GM12878 (cell line): Measurements from ENCODE around the gene RTCA. TPM values are rescaled to one million over a fixed set of nuclear protein-coding genes. Genes with fewer than 3 reads are reported as not detected.

Source experiments
- ATF7 ChIP-seq: fragments of 450-650 bp; IDR thresholded peaks from 2 replicates; pipeline ENCODE4 v1.6.1; 2016; ENCODE audit warnings: low read depth, mild to moderate bottlenecking
- DPF2 ChIP-seq: fragments of 450-650 bp; IDR thresholded peaks from 2 replicates; pipeline ENCODE4 v1.6.1; 2017; ENCODE audit warnings: mild to moderate bottlenecking
- EED ChIP-seq: sonication (generic); IDR thresholded peaks from 2 replicates; pipeline ENCODE4 v1.6.1; 2016; ENCODE audit warnings: antibody characterized with exemption, low read depth
- EP300 ChIP-seq, 2 experiments: fragments of 150-350 bp in 1 of 2; IDR thresholded peaks; 2 replicates each; pipeline ENCODE4 v1.6.1; 2011 to 2012; ENCODE audit warnings: low read depth in 2 of 2, low read length in 2 of 2, borderline replicate concordance in 1 of 2, improper control_type of control experiment in 1 of 2, inconsistent platforms in 1 of 2; ENCODE audit not compliant: control insufficient read depth in 1 of 2
- GABPA ChIP-seq: IDR thresholded peaks from 2 replicates; pipeline ENCODE4 v1.6.1; 2014; ENCODE audit warnings: antibody characterized with exemption, low read depth, mild to moderate bottlenecking, inconsistent platforms
- JUNB ChIP-seq: IDR thresholded peaks from 2 replicates; pipeline ENCODE4 v1.6.1; 2016; ENCODE audit warnings: antibody characterized with exemption, mild to moderate bottlenecking
- KAT2A ChIP-seq: conservative IDR thresholded peaks from 2 replicates; pipeline ENCODE4 v1.6.1; 2011; ENCODE audit warnings: low read depth, low read length; ENCODE audit not compliant: control insufficient read depth
- LARP7 ChIP-seq: fragments of 450-650 bp; IDR thresholded peaks from 2 replicates; pipeline ENCODE4 v1.6.1; 2017; ENCODE audit warnings: mild to moderate bottlenecking
- MYC ChIP-seq: IDR thresholded peaks from 2 replicates; pipeline ENCODE4 v1.6.1; 2011; ENCODE audit warnings: mild to moderate bottlenecking, low read length, moderate library complexity, inconsistent platforms; ENCODE audit not compliant: insufficient read depth, insufficient replicate concordance, insufficient read length, severe bottlenecking
- NR2C1 ChIP-seq: fragments of 450-650 bp; IDR thresholded peaks from 2 replicates; pipeline ENCODE4 v1.6.1; 2017; ENCODE audit warnings: antibody characterized with exemption, mild to moderate bottlenecking, moderate library complexity
- POLR2AphosphoS2 ChIP-seq: IDR thresholded peaks from 2 replicates; pipeline ENCODE4 v1.6.1; 2011; ENCODE audit warnings: low read depth, mild to moderate bottlenecking, low read length, improper control_type of control experiment, moderate library complexity
- SREBF2 ChIP-seq: IDR thresholded peaks from 2 replicates; pipeline ENCODE4 v1.6.1; 2012; ENCODE audit warnings: mild to moderate bottlenecking, low read length
- TCF3 ChIP-seq: IDR thresholded peaks from 2 replicates; pipeline ENCODE4 v1.6.1; 2012; ENCODE audit warnings: low read depth, mild to moderate bottlenecking, low read length, borderline replicate concordance; ENCODE audit not compliant: insufficient read depth
- ZNF207 ChIP-seq: fragments of 450-650 bp; IDR thresholded peaks from 2 replicates; pipeline ENCODE4 v1.6.1; 2014; ENCODE audit warnings: antibody characterized with exemption, mild to moderate bottlenecking, borderline replicate concordance
- polyA plus RNA-seq, 11 experiments: library from polyadenylated mRNA; depleted of rRNA in 4 of 11; unstranded in 6 of 11; stranded (reverse) in 5 of 11; fragments of >200 nt; fragmentation: Nextera tagmentation in 4 of 11; fragmentation: Illumina TruSeq in 1 of 11; extraction: Ambion mirVana in 4 of 11; extraction: Trizol in 1 of 11; gene quantifications; 1 replicate in 1 of 11; 2 replicates in 10 of 11; pipeline versions ENCODE4 v1.2.1 to v1.2.3, GENCODE V29; 2011 to 2016; ENCODE audit warnings: inconsistent platforms in 2 of 11, missing spikeins in 2 of 11, low read depth in 1 of 11
- total RNA-seq, 4 experiments: library from RNA; depleted of rRNA in 3 of 4; stranded (reverse); fragments of >200 nt in 3 of 4; fragmentation: Illumina TruSeq in 1 of 4; extraction: Trizol in 1 of 4; gene quantifications; 2 replicates each; pipeline versions ENCODE4 v1.2.1 to v1.2.3, GENCODE V29; 2013 to 2021
- TF ChIP-seq, protein P1 (sequence below): IDR thresholded peaks from 2 replicates; pipeline ENCODE4 v1.6.1; 2011; ENCODE audit warnings: borderline replicate concordance, low read depth, mild to moderate bottlenecking, moderate library complexity, mixed read lengths, low read length; ENCODE audit not compliant: insufficient read depth; ENCODE audit errors: extremely low read length
- TF ChIP-seq, protein P2 (sequence below): fragments of 450-650 bp; conservative IDR thresholded peaks from 2 replicates; pipeline ENCODE4 v1.6.1; 2017; ENCODE audit warnings: mild to moderate bottlenecking, moderate library complexity
- TF ChIP-seq, protein P3 (sequence below): fragments of 450-650 bp; formaldehyde crosslinking; IDR thresholded peaks from 2 replicates; pipeline ENCODE4 v1.5.0; 2022; ENCODE audit warnings: mild to moderate bottlenecking, missing genetic modification characterization
- TF ChIP-seq, protein P4 (sequence below), 3 experiments: IDR thresholded peaks in 2 of 3; conservative IDR thresholded peaks in 1 of 3; 2 replicates each; pipeline ENCODE4 v1.5.1; 2011; ENCODE audit warnings: low read depth in 3 of 3, low read length in 3 of 3, mild to moderate bottlenecking in 3 of 3, control low read depth in 2 of 3, moderate library complexity in 2 of 3, inconsistent platforms in 1 of 3, mixed read lengths in 1 of 3; ENCODE audit not compliant: control insufficient read depth in 2 of 3, insufficient read depth in 1 of 3; ENCODE audit errors: extremely low read depth in 1 of 3
- TF ChIP-seq, protein P5 (sequence below): fragments of 450-650 bp; IDR thresholded peaks from 2 replicates; pipeline ENCODE4 v1.6.1; 2017; ENCODE audit warnings: low read depth, mild to moderate bottlenecking, moderate library complexity

The RTCA gene
- total and polyA plus RNA-seq, 10 of the 15 experiments (the other 5 are each of a cell fraction or from before 2014, with no cell fraction given), result 10.3 to 63.5 (median 37.3) TPM

DNA sequence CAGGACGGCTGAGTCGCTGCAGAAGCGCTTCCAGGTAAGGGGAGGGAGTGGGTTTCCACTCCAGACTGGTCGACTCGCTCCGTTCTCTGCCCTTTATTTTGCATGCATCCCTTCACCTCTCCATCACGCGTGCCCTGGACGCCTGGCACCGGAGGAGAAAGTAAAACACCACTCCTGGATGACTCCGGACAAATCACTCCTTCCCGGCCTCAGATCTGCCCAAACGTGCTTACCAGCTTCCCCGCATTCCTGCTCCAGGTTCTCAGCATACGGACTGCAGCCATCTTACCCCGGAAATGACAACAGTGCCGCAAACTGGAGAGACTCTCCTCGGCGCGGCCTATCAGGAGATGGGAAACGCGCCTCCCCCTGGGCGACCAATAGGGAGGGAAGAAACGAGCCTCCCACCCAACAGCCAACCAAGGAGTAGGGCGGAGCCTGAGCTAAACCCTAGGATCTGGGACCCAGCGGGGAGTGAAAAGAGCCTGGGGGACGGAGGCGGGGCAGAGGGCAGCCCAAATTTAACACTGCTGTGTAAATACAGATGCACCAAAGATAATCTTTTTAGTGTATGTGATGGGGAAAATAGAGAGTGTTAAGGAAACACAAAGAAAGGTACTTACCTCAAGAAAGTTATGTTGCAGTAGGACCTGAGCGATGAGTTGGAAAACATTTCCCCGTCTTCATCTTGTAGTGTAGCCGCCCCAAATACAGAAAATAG is 16.3 kb upstream of the RTCA start, which contains the start of gene DBT (continued):
- TF ChIP-seq, protein P1, sequence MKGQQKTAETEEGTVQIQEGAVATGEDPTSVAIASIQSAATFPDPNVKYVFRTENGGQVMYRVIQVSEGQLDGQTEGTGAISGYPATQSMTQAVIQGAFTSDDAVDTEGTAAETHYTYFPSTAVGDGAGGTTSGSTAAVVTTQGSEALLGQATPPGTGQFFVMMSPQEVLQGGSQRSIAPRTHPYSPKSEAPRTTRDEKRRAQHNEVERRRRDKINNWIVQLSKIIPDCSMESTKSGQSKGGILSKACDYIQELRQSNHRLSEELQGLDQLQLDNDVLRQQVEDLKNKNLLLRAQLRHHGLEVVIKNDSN, result no peak
- TF ChIP-seq JUNB (no peak), ATF7 (peak; percentile 74), EP300 (IDR thresholded peaks at IDR 0.05; ENCODE audit: borderline replicate concordance in 1 of 2, control insufficient read depth in 1 of 2, low read depth in 2 of 2, low read length in 2 of 2) (no peak), MYC (no peak), TCF3 (no peak), GABPA (peak; percentile 80), ZNF207 (no peak), DPF2 (0 out of 2 replicates have a peak, but pooled peaks have one; percentile 28), KAT2A (no peak), LARP7 (peak; percentile 78), POLR2AphosphoS2 (peak; percentile 96), EED (peak; percentile 26; the same call in 1 of the 2 replicates), NR2C1 (no peak), SREBF2 (no peak)
- TF ChIP-seq, protein P2, sequence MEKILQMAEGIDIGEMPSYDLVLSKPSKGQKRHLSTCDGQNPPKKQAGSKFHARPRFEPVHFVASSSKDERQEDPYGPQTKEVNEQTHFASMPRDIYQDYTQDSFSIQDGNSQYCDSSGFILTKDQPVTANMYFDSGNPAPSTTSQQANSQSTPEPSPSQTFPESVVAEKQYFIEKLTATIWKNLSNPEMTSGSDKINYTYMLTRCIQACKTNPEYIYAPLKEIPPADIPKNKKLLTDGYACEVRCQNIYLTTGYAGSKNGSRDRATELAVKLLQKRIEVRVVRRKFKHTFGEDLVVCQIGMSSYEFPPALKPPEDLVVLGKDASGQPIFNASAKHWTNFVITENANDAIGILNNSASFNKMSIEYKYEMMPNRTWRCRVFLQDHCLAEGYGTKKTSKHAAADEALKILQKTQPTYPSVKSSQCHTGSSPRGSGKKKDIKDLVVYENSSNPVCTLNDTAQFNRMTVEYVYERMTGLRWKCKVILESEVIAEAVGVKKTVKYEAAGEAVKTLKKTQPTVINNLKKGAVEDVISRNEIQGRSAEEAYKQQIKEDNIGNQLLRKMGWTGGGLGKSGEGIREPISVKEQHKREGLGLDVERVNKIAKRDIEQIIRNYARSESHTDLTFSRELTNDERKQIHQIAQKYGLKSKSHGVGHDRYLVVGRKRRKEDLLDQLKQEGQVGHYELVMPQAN, result peak; percentile 76
- TF ChIP-seq, protein P3, sequence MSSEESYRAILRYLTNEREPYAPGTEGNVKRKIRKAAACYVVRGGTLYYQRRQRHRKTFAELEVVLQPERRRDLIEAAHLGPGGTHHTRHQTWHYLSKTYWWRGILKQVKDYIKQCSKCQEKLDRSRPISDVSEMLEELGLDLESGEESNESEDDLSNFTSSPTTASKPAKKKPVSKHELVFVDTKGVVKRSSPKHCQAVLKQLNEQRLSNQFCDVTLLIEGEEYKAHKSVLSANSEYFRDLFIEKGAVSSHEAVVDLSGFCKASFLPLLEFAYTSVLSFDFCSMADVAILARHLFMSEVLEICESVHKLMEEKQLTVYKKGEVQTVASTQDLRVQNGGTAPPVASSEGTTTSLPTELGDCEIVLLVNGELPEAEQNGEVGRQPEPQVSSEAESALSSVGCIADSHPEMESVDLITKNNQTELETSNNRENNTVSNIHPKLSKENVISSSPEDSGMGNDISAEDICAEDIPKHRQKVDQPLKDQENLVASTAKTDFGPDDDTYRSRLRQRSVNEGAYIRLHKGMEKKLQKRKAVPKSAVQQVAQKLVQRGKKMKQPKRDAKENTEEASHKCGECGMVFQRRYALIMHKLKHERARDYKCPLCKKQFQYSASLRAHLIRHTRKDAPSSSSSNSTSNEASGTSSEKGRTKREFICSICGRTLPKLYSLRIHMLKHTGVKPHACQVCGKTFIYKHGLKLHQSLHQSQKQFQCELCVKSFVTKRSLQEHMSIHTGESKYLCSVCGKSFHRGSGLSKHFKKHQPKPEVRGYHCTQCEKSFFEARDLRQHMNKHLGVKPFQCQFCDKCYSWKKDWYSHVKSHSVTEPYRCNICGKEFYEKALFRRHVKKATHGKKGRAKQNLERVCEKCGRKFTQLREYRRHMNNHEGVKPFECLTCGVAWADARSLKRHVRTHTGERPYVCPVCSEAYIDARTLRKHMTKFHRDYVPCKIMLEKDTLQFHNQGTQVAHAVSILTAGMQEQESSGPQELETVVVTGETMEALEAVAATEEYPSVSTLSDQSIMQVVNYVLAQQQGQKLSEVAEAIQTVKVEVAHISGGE (CRISPR knock-in tag), result no peak
- TF ChIP-seq, protein P4, sequence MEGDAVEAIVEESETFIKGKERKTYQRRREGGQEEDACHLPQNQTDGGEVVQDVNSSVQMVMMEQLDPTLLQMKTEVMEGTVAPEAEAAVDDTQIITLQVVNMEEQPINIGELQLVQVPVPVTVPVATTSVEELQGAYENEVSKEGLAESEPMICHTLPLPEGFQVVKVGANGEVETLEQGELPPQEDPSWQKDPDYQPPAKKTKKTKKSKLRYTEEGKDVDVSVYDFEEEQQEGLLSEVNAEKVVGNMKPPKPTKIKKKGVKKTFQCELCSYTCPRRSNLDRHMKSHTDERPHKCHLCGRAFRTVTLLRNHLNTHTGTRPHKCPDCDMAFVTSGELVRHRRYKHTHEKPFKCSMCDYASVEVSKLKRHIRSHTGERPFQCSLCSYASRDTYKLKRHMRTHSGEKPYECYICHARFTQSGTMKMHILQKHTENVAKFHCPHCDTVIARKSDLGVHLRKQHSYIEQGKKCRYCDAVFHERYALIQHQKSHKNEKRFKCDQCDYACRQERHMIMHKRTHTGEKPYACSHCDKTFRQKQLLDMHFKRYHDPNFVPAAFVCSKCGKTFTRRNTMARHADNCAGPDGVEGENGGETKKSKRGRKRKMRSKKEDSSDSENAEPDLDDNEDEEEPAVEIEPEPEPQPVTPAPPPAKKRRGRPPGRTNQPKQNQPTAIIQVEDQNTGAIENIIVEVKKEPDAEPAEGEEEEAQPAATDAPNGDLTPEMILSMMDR (IDR thresholded peaks at IDR 0.05 in 2 of 3, conservative IDR thresholded peaks at IDR 0.05 in 1 of 3; ENCODE audit: control insufficient read depth in 2 of 3, extremely low read depth in 1 of 3, insufficient read depth in 1 of 3, low read depth in 3 of 3, low read length in 3 of 3), result no peak
- TF ChIP-seq, protein P5, sequence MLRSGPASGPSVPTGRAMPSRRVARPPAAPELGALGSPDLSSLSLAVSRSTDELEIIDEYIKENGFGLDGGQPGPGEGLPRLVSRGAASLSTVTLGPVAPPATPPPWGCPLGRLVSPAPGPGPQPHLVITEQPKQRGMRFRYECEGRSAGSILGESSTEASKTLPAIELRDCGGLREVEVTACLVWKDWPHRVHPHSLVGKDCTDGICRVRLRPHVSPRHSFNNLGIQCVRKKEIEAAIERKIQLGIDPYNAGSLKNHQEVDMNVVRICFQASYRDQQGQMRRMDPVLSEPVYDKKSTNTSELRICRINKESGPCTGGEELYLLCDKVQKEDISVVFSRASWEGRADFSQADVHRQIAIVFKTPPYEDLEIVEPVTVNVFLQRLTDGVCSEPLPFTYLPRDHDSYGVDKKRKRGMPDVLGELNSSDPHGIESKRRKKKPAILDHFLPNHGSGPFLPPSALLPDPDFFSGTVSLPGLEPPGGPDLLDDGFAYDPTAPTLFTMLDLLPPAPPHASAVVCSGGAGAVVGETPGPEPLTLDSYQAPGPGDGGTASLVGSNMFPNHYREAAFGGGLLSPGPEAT, result peak; percentile 98
